COR-L47 (cell line): Measurements from ENCODE around the gene PIGO.

Experiments used
- DNase-seq: peaks from one replicate; lab custom pipeline; 2025; lab: John Stamatoyannopoulos, UW

Gene PIGO

DNA sequence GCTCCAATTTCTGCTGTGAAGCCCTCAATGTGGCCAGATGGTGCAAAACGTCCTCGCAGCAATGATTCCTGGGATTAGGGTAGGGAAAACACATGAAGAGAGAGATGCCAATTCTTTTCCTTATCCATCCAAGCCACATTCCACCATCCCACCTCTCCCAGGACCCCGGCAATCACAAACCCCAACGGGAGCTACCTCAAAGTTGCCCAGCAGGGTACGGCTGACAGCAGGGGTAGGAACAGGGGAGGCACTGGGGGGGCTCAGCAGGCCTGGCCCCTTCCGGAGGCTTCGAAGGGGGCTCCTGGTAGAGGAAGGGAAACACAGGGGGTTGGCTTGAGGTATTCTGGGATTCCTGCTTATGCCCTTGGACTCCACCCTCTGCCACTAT lies 9.9 kb upstream of the PIGO start:
- no peak for DNase-seq

DNA sequence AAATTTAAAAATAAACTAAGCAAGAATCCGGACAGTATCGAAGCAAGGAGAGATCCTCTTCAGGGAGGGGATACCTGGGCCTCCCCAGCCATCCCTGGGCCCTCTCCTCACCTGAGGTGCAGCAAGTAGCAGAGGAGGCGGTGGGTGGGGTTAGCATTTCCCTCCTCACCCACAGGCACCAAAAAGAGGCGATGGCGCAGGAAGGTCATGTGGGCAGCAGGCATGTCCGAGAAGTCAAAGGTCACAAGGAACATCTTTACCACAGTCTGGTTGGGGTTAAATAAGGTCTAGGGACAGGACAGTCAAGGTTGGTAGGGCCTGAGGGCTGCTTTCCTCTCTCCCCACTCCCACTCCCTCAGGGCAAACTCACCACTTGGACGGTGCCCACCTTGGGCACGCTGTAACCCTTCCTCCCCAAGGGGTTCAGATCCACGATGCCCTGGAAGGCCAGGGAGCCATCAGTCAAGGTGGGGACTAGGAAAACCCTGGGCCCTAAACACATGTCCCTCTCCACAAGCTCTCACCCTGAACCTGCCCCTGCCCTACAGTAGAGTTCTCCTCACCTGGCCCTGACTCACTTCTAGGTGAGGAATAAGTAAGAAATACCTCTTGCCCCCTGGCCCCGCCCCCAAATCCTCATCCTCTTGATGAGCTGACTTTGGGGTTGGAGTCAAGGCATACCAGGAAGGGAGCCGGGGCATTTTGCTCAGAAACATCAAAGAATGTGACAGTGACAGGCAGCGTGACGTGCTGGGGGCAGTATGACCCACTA lies 9.4 kb upstream of the PIGO start:
- no peak for DNase-seq

DNA sequence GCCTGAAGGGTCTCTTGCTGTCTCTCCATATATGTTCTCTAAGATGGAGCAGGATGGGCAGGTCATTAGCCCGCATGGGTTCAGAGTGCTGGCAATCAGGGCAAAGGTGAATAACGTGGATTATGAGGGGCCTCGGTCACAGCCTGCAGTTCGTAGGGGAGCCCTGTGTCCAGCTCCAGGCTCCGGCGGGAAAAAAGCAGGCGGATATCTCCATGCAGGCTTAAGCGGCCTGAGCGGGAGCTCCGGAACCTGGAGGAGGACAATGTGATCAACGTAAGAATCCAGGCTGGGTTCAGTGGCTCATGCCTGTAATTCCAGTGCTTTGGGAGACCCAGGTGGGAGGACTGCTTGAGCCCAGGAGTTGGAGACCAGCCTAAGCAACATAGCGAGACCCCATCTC lies 8.7 kb upstream of the PIGO start:
- no peak for DNase-seq

DNA sequence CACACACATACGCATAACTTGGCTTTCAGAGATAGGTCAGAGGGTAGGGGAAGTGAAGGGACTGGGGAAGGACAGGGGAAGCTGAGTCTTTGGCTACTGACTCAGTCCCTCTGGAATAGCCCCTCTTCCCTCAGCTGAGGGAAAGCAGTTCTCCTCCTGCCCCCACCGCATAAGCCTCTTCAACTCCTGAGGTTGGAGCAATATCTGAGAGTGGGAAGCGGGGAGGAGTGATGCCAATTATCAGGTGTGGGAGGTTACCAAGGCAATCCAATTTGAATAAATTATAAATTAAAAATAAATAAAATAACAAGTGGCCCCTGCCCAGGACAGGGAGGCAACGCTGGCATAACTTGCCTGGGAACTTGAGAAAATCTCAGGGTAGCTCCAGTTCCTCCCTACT lies 8.2 kb upstream of the PIGO start:
- DNase-seq = no peak

DNA sequence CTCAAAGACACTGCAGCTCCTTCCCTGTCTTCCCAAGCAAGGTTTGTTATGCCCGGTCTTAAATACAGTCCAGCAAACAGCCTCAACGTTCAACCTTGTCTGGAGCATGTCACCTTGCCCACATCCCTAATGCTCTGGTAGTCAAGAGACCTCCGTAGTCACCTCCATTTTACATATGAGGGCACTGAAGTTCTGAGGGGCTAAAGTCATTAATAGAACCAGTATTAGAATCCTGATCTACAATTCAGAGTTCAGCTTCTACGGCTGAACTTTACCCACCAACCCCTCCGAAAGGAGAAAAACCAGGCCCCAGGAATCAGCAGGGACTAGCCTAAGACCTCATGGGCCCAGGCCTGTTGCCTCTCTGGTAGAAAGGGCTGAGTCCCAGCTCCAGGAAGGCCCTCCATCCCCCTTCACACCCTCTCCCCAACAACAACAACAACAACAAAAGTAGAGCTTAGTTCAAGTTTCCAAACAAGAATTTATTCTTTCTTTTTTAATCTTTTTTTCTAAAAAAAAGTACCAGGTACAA lies 7.3 kb upstream of the PIGO start:
- no peak for DNase-seq

DNA sequence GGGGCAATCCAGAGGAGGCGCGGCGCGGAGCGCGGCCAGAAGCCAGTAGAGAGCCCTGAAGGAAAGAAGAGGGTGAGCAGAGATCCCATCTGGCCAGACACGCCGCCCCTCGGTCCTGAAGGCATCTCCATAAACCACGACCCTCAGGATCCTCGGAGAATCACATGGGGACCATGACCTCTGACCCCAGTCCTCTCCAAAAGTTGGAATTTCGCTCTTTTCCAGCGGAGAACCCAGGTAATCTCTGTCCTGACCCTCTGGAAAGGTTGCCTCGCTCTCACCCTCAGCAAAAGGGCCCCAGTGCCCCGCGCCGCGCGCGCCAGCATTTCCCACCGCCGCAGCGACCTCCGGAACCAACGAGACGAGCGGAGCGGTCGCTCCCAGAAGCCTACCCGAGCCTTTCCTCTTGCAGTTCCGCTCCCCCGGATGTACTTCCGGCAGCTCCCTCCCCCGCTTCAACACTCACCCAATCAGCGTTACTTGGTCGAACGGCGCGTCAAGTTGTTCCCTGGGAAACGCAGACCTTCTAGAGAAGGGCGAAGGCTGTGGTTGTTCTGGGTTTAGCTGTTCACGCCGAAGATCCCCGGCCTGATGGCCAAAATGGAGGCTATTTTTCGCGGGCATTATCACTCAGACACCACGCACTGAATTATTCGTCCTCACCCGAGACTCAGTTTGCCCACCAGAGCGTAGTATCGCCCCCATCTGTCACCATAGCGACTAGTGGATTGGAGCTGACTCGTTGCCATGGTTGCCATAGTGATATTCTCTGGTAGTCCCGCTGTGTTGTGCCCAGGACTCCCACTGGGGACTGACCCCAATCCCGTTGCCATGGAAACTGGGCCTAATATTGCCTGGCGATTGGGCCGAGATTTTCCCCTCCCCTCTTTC lies 6.6 kb upstream of the PIGO start, which contains the start of gene STOML2:
Gene STOML2 (minus strand): TSS at position 363 of the 891 bp plus-strand sequence. CDS start 37 bp downstream, at position 326.
- DNase-seq = peak; percentile 97

DNA sequence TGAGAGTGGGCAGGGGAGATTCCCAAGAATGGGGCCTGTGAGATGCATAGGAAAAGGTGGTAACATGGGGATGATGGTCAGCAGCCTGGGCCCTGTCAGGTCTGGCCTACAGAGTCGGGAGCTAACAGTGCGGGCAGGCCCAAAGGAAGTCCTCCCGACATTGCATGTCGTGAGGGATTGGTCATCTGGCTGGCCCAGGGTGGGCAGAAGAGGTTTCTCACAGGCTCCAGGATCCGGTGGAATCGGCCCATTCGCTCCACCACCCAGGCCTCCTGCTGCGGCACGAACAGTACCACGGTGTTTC lies 6.0 kb upstream of the PIGO start:
- no peak for DNase-seq

DNA sequence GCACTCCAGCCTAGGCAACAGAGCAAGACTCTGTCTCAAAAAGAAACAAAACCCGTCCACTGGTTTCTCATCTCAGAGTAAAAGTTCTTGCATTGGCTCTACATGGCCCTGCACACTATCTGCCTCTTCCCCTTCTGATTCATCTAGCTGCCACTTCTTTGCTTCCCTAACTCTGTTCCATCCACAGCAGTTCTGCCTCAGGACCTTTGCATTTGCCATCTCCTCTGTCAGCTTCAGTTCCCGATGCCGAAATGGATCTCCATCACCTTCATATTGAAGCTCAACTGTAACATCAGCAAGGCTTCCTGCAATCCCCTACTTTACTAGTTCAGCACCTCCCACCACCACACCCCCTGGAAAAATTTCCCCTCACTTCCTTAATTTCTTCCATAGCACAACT lies 1.2 kb upstream of the PIGO start:
- DNase-seq = no peak

DNA sequence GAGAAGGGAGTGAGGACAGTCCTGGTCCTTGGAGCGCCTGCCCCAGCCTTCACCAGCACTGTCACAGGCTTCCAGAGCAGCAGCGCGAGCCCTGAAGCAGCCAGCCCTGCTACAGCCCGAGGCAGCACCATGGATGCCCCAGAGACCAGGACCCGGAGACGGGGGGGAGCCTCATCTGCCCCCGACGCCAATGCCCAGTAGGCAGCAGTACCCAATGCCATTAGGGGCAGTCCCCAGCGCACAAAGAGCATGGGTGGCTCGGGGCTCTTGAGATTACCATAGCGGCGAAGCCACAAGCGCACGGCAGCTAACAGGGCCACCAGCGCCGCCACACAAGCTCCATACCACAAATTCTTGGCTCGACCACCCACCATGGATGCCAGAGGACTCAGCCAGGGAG lies 4.9 kb downstream of the PIGO start:
- DNase-seq = no peak

DNA sequence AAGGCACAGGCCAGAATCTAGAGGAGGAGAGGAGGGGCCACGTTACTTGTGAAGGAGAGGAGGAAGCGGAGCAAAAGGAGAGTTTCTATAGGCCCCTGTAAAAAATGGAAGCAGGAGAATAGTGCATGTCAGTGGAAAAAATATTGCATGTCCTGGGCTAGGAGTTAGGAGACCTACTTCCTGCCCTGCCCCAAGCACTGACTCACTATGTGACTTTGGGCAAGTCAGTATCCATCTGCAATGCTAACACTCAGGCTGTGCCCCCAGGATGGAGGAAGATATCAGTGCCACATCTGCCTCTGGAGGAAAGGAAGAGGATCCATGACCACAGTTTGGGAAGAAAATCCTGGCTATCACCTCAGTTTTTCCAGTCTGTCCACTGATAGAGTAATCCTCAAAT lies 7.0 kb downstream of the PIGO start:
- no peak for DNase-seq

DNA sequence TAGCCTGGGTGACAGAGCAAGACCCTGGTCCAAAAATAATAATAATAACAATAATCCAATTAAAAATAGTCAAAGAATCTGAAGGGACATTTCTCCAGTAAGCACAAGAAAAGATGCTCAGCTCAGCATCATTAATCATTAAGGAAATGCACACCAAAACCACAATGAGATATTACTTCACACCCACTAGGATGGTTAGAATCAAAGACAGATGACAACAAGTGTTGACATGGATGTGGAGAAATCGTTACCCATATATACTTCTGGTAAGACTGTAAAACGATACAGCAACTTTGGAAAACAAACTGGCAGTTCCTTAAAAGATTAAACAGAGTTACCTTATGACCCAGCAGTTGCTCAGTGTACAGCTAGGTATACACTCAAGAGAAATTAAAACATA lies 11.3 kb downstream of the PIGO start:
- no peak for DNase-seq

DNA sequence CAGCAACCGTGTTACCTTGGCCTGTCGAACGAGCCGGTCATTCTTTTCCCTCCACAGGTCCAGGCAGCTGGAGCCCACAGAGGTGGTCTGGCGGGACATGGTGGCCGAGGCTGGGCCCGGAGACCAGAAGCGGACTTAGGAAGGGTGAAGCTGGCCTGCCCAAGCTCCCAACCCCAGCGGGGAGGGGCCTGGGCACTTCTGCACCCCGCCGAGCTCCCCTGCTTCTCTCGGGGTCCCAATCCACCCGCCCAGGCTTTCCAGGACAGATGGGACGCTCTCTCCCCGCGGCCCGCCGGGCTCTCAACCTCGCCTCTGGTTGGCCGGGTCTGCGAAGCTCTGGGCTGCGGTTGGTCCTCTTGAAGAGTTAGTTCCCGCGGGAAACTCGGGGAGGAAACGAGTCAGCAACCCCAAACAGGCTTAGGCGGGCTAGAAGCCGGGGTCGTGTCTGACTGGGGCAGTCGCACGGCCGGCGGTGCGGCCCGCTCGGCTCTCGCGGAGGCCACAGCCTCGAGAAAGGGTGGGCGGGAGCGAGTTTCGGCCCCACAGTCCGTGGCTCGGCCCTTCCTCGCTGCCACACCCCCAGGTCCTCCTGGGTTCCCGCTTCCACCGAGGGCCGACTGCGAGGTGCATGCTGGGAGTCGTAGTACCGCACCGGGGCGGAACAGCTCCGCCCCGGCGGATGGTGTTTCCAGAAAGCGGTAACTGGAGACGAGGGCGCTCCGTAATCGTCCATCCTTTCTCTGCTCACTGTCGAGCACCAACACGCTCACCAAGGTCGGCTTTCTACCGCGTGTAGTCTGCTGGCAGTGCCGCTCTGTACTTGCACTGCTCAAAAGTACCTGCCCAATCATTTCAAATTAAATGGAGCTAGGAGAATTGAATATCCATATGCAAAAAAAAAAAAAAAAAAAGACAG lies 16.7 kb downstream of the PIGO start, which contains the start of gene FANCG:
Gene FANCG (minus strand): TSS at position 517 of the 916 bp plus-strand sequence. CDS start 418 bp downstream, at position 99.
- peak; percentile 90 for DNase-seq

DNA sequence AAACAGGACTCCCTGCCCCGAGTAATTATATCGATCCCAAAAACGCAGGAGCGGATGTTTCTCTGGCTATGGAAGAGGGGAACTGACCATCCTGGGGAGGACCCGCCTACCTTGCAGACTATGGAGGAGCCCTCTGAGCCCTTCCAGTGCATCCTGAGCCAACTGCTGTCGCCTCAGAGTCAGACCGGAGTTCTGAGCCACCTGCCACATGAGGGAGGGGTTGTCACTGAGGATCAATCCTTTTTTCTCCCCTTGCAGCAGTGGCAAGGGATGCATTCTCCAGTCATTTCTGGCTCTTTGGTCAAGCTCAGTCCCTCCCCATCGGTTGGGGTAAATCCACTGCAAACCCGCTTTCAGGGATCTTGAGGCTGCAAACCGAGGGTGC lies 17.4 kb downstream of the PIGO start:
- no peak for DNase-seq

DNA sequence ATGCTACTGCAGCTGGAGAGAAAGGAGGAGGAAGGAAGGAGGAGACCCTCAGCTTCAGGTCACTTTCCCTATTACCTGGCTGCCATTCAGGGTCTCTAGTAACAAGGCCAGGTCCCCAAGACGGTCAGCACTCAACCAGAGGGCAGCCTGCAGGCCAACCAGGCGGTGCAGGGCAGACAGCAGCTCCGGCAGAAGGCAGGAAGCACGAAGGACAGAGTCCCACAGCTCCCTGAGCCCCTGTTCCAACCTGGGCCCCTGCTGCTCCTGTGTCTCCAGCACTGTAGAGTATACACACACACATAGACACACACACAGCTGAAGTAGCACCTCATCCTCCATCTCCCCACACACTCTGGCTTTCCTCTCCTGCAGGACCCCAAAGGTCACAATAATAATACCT lies 18.3 kb downstream of the PIGO start:
- DNase-seq = no peak

DNA sequence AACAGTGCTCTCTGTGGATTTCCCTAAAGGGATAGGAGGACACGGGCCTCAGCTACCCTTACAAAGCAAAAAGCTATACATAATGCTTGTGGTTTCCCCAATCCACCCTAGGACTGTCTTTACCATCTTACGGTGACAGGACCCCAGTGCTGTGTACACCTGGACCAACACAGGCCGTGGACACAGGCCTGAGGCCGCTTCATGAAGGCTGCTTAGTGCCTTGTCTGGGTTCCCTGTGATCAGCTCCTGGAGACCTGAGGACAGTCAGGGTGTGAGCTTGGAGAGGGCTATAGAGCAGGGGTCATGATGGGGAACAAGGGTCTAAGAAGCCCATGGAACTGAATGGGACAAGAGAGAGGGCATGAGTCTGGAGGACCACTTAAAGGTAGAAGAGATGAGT lies 19.5 kb downstream of the PIGO start:
- no peak for DNase-seq

DNA sequence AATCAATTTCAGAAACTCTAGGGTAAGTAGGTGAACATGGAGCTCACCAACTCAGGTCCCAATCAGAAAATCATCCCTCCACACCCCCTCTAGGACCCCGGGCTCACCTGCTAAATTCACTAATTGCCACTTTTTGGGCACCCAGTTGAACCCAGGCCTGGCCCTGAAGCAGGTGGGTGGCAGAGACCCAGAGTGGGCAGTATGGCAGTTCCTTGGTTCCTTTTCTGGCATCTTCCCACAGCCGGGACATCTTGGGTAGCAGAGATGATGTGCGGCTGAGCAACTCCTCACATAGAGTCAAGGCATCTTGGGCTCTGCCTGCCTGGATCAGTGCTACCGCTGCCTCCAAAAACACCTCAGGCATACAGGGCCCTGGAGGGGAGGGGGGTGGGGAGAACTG lies 21.0 kb downstream of the PIGO start:
- DNase-seq = no peak

DNA sequence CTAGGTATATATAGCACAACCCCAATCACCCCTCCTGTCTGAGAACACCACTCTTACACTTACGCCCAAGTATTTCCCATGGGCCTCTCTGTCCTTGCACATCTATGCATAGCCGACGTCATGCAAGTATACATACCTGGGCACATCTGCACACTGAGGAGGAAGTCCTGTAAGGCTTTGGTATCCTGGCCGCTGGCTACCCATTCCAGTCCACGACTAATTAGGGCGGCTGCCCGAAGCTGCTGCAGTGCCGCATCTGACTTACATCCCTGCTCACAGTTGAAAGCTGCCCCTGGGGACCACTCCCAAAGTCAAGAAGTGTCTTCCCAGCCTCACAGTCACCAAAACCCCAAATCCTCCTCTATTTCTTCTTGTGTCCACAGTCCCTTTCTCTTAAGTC lies 21.6 kb downstream of the PIGO start:
- DNase-seq = no peak

DNA sequence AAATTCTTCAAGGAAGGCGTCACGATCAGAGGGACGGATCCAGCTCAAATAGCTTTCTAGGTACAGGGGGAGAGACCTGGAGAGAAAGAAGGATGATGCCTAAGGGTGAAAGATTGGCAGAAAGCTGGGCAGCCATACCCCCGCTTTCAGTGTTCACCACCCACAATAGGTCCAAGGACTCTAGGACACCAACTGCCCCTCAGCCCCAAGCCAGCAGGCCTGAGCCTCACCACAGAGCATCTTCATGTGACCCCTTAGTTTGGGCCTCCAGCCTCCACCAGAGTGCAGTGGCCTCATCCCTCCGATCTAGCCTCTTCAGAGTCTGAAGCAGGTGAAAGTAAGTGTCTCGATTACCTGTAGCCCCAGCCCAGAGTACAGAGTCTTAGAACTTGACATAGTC lies 22.2 kb downstream of the PIGO start:
- DNase-seq = no peak

DNA sequence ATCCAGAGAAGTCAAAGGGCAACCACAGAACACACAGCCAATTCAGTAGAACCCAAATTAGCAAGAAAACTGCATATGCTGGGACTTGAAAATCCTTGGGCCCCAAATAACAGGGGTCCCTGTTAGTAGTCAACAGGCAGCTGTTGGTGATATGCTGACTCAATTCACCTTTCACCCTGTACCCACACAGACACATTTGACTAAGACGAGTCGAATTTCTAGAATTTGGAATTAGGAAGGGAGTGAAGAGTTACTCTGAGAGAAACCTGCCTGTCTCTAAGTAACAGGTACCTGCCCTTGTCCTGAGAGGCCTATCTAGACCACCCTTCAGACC lies 23.1 kb downstream of the PIGO start:
- DNase-seq = no peak

DNA sequence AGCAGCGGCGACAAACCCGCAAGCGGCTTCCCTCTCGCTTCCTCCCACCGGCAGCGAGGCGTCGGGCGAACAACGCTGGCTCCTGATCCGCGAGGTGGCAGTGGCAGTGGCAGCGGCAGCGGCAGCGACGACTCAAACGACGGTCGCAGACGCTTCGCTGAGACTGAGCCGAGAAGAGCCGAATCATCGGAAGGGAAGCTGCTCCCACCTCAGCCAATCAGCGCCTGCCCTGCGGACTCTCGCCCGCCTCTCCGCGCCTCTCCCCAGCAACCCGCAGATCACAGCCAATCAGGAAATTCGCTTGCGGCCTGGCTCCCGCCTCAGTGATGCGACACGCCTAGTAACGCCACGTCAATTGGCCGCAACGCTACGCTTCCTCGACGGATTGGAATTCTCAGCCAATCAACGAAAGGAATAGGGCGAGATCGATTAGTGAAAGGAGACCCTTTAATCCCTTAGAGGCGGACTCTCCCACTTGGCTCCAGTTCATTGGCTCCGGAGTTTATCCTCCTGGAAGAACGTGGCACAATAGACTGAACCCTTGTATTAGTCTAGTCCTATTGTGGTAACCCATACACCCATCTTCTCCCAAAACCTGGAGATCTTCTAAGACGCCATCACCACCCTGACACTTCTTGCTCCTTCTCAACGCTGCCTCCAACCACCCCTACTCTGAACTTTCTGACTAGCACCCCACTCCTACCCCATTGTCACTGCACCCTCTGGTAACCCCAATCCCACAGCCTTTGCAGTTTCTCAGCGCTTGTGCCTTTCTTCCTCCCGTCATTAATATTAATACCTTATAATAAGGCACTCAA lies 23.7 kb downstream of the PIGO start, which contains the start of gene VCP:
Gene VCP (minus strand): TSS at position 165 of the 818 bp plus-strand sequence. CDS start 272 bp downstream, outside the sequence.
- peak; percentile 99 for DNase-seq

DNA sequence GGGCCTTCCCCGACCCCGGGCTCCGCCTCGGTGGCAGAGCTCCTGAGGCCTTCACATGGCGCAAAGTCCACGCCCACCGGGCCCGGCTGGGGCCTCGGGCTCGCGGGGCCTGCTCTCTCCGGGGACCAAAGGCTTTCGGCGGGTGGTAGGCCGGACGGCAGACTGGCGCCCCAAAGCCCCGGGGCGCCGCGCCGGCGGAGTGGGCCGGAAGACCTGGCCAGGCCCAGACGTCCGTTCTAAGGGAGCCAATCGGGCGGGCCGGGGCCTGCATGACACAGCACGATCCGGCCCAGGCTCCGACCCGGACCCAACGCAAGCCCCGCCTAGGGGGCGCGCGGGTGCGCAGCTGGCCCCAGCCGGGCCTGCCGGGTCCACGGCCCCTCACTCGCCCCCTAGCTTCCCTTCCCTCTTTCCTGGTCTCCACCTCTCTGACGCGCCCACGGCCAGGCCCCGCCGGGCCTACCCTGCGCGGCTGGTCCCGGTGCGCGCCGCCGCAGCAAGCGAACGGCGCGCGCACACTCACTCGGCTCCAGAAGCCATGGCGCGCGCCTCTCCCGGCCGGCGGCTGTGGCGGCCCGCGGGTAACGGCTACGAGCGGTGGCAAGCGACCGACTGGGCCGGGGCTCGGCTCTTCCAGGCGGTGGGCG lies 24.5 kb downstream of the PIGO start:
- peak; percentile 78 for DNase-seq
